Measurements from ENCODE around the gene PRDM16. TPM values are rescaled to one million over a fixed set of nuclear protein-coding genes. Genes with fewer than 3 reads are reported as not detected.

The PRDM16 gene
- total and polyA plus RNA-seq, 2 of the 4 experiments (the other 2 are of a cell fraction): 0.02 TPM; not detected in 1

GRCh38 chr1:3461238-3461933 is 392.4 kb downstream of the PRDM16 start:
- Histone ChIP-seq H3K9ac (ENCODE audit: low read depth, low read length) (no peak overlapping the region), H4K5ac (ENCODE audit: low read depth, low read length) (no peak overlapping the region), H2BK5ac (ENCODE audit: low read depth, low read length, poor library complexity, severe bottlenecking) (no peak overlapping the region), H3K18ac (ENCODE audit: low read depth, low read length) (no peak overlapping the region), H4K91ac (ENCODE audit: insufficient read depth, low read depth, low read length) (no peak overlapping the region), H3K56ac (ENCODE audit: extremely low read depth, insufficient read depth, low read length) (no peak overlapping the region), H4K8ac (ENCODE audit: low read depth in 2 of 2, low read length in 2 of 2) (no peak overlapping the region), H3K9me1 (ENCODE audit: insufficient read depth, low read length) (no peaks in the 10 kb centered on the region), H2BK15ac (ENCODE audit: low read depth, low read length) (no peak overlapping the region), H3K23ac (ENCODE audit: low read depth, low read length) (no peak overlapping the region), H3K14ac (replicated peaks; ENCODE audit: low read depth, low read length) (no peak overlapping the region), H3K36me3 (ENCODE audit: control insufficient read depth, insufficient read depth, low read length) (no peaks in the 10 kb centered on the region), H2AFZ (replicated peaks; ENCODE audit: low read length, poor library complexity) (no peak overlapping the region), H2AK9ac (replicated peaks; ENCODE audit: low read depth, low read length, poor library complexity) (no peak overlapping the region), H2BK120ac (ENCODE audit: low read depth, low read length) (no peak overlapping the region), H3K79me1 (ENCODE audit: low read depth in 1 of 2, low read length in 2 of 2) (no peaks in the 10 kb centered on the region), H4K20me1 (ENCODE audit: insufficient read depth, low read length) (no peaks in the 10 kb centered on the region), H3K4me2 (ENCODE audit: low read depth, low read length) (no peak overlapping the region), H3K4me1 (ENCODE audit: control insufficient read depth, insufficient read depth, low read length) (no peaks in the 10 kb centered on the region), H2AK5ac (ENCODE audit: low read depth, low read length) (no peak overlapping the region), H2BK20ac (ENCODE audit: low read depth, low read length) (no peak overlapping the region), H3K27me3 (ENCODE audit: control insufficient read depth, insufficient read depth, low read length) (peaks cover 17% of the 10 kb centered on the region), H3K9me3 (ENCODE audit: control insufficient read depth, insufficient read depth, low read length) (no peaks in the 10 kb centered on the region), H3K4me3 (ENCODE audit: insufficient read depth, low read depth, low read length) (no peak overlapping the region), H3K4ac (ENCODE audit: low read depth, low read length) (no peak overlapping the region), H3K27ac (ENCODE audit: insufficient read depth, low read length) (no peak overlapping the region)
- in situ Hi-C loops (cut with MboI; ENCODE audit: low sequenced_read_pairs): no loop called here
- POLR2A ChIA-PET (ENCODE audit: unreplicated experiment): no interaction called here
- BruUV-seq (replicated peaks): no TSS peak
- TF ChIP-seq NFE2L2 (IDR thresholded peaks at IDR 0.05; ENCODE audit: low read depth, low read length): no peak
- TF ChIP-seq USF2 (IDR thresholded peaks at IDR 0.05; ENCODE audit: low read depth, low read length): no peak
- no peak for TF ChIP-seq RAD21 (IDR thresholded peaks at IDR 0.05; ENCODE audit: low read length)
- TF ChIP-seq RCOR1 (IDR thresholded peaks at IDR 0.05; ENCODE audit: insufficient replicate concordance, low read length): no peak
- TF ChIP-seq CEBPB (IDR thresholded peaks at IDR 0.05; ENCODE audit: low read depth, low read length): no peak
- TF ChIP-seq RFX5 (IDR thresholded peaks at IDR 0.05; ENCODE audit: low read depth, low read length): no peak
- no peak for TF ChIP-seq CHD1 (IDR thresholded peaks at IDR 0.05; ENCODE audit: low read depth, low read length)
- no peak for TF ChIP-seq ELK1 (IDR thresholded peaks at IDR 0.05; ENCODE audit: borderline replicate concordance, low read depth, low read length)
- no peak for TF ChIP-seq MAZ (IDR thresholded peaks at IDR 0.05; ENCODE audit: borderline replicate concordance, low read depth, low read length)
- TF ChIP-seq CTCF (conservative IDR thresholded peaks at IDR 0.05; ENCODE audit: low read depth, low read length): no peak
- TF ChIP-seq SMC3 (IDR thresholded peaks at IDR 0.05; ENCODE audit: low read depth, low read length): no peak
- no peak for TF ChIP-seq BHLHE40 (IDR thresholded peaks at IDR 0.05; ENCODE audit: low read depth, low read length)
- no peak for TF ChIP-seq MAFK (IDR thresholded peaks at IDR 0.05; ENCODE audit: low read depth, low read length)
- no peak for TF ChIP-seq FOS (IDR thresholded peaks at IDR 0.05; ENCODE audit: low read depth, low read length)
- no peak for TF ChIP-seq POLR2A (IDR thresholded peaks at IDR 0.05; ENCODE audit: low read depth, low read length)
- no peak for TF ChIP-seq MXI1 (IDR thresholded peaks at IDR 0.05; ENCODE audit: borderline replicate concordance, low read depth, low read length)
- ATAC-seq (ENCODE audit: low read depth) (no peak), DNase-seq (no peak)
- intact Hi-C loops (cut with micrococcal nuclease): no loop called here
- CTCF ChIA-PET: no interaction called here
- WGBS, 2 experiments (ENCODE audit: extremely low coverage in 2 of 2, insufficient read length in 1 of 2): 84% methylated on average over 18 of the region's 30 CpGs; no CpG with 5 or more reads in 1 of the 2 experiments
- dilution Hi-C loops (cut with HindIII; ENCODE audit: low sequenced_read_pairs, unreplicated experiment): no loop called here
